Measurements from ENCODE around the gene SF3B3. TPM values are rescaled to one million over a fixed set of nuclear protein-coding genes. Genes with fewer than 3 reads are reported as not detected.

SF3B3 gene
- total RNA-seq, 1 donor from 2014 or later = 278 TPM

DNA sequence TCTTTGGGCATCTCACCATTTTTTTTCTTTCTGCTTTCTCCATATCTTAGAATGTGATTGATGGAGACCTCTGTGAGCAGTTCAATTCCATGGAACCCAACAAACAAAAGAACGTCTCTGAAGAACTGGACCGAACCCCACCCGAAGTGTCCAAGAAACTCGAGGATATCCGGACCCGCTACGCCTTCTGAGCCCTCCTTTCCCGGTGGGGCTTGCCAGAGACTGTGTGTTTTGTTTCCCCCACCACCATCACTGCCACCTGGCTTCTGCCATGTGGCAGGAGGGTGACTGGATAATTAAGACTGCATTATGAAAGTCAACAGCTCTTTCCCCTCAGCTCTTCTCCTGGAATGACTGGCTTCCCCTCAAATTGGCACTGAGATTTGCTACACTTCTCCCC is 48.0 kb downstream of the SF3B3 start:
- Mint-ChIP-seq H3K27me3 (ENCODE audit: unreplicated experiment) (peaks cover 7% of the 10 kb centered on the region), H3K4me1 (ENCODE audit: low read depth, unreplicated experiment) (no peaks in the 10 kb centered on the region), H3K9me3 (ENCODE audit: unreplicated experiment) (peaks cover 2% of the 10 kb centered on the region), H3K36me3 (ENCODE audit: unreplicated experiment) (no peaks in the 10 kb centered on the region), H3K4me3 (ENCODE audit: unreplicated experiment) (no peak overlapping the region), H3K27ac (ENCODE audit: unreplicated experiment) (no peak overlapping the region)
- TF ChIP-seq, protein P1, sequence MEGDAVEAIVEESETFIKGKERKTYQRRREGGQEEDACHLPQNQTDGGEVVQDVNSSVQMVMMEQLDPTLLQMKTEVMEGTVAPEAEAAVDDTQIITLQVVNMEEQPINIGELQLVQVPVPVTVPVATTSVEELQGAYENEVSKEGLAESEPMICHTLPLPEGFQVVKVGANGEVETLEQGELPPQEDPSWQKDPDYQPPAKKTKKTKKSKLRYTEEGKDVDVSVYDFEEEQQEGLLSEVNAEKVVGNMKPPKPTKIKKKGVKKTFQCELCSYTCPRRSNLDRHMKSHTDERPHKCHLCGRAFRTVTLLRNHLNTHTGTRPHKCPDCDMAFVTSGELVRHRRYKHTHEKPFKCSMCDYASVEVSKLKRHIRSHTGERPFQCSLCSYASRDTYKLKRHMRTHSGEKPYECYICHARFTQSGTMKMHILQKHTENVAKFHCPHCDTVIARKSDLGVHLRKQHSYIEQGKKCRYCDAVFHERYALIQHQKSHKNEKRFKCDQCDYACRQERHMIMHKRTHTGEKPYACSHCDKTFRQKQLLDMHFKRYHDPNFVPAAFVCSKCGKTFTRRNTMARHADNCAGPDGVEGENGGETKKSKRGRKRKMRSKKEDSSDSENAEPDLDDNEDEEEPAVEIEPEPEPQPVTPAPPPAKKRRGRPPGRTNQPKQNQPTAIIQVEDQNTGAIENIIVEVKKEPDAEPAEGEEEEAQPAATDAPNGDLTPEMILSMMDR (IDR thresholded peaks at IDR 0.05; ENCODE audit: partially characterized antibody, unreplicated experiment) = no peak
- no peak for DNase-seq

DNA sequence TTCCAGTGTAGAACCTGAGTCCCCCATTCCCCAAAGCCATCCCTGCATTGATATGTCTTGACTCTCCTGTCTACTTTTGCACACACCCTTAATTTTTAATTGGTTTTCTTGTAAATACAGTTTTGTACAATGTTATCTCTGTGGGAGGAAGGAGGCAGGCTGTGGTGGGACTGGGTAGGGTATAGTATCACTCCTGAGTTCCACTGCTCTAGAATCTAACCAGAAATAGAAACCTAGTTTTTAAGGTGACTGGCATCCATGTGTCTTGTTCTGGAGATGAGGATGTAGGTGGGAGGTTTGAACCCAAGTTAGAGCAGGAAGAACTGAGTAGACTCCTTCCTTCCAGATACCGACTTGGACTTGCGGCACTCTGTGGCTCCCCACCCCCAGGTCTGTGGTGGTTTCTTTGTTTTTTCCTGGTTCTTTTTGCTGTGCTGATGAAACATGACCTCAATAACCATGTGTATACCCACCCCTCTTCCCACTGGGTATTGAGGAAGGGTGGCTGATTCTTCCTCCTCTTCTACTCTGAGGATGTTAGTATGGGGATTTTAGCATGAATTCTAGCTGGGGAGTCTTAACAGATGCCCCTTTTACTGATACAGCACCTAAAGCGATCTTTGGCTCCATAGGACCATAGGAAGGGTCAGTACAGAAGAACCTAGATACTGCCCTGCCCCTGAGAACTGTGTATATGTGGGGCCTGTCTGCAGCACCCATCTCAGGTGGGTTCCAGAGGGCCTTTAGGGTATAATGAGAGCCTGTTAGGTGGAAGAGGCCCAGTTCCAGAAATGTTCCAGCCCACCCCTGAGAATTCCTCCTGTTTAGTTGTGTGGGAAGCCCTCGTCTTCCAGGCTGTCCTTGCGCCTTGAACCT is 48.7 kb downstream of the SF3B3 start:
- no peaks in the 10 kb centered on the region for H3K36me3 Mint-ChIP-seq (ENCODE audit: unreplicated experiment)
- TF ChIP-seq, protein P1 (IDR thresholded peaks at IDR 0.05; ENCODE audit: partially characterized antibody, unreplicated experiment) = no peak
- H3K27me3 Mint-ChIP-seq (ENCODE audit: unreplicated experiment) = peaks cover 5% of the 10 kb centered on the region
- DNase-seq = no peak
- no peak overlapping the region for H3K4me3 Mint-ChIP-seq (ENCODE audit: unreplicated experiment)
- no peak overlapping the region for H3K27ac Mint-ChIP-seq (ENCODE audit: unreplicated experiment)
- H3K9me3 Mint-ChIP-seq (ENCODE audit: unreplicated experiment) = peaks cover 2% of the 10 kb centered on the region
- H3K4me1 Mint-ChIP-seq (ENCODE audit: low read depth, unreplicated experiment) = no peaks in the 10 kb centered on the region

DNA sequence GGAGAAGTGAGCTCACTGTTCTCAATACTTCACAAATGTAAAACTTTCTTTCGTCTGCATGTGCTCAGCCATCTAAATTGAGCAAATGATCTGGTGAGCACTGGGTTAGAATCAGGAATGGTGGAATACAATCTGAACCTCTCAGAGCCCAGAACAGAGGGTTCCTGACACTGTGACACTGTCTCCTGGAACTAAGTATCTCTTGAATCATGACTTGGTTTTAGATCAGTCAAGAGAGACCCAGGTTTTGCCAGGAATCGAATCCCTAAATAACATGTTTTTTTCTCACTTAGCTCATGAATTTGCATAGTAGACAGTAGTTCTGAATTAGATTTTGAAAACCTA is 49.3 kb downstream of the SF3B3 start:
- no peak for DNase-seq
- Mint-ChIP-seq H3K36me3 (ENCODE audit: unreplicated experiment) (no peaks in the 10 kb centered on the region), H3K4me1 (ENCODE audit: low read depth, unreplicated experiment) (no peaks in the 10 kb centered on the region), H3K27ac (ENCODE audit: unreplicated experiment) (no peak overlapping the region), H3K27me3 (ENCODE audit: unreplicated experiment) (peaks cover 5% of the 10 kb centered on the region), H3K4me3 (ENCODE audit: unreplicated experiment) (no peak overlapping the region), H3K9me3 (ENCODE audit: unreplicated experiment) (peaks cover 2% of the 10 kb centered on the region)
- TF ChIP-seq, protein P1 (IDR thresholded peaks at IDR 0.05; ENCODE audit: partially characterized antibody, unreplicated experiment) = no peak

DNA sequence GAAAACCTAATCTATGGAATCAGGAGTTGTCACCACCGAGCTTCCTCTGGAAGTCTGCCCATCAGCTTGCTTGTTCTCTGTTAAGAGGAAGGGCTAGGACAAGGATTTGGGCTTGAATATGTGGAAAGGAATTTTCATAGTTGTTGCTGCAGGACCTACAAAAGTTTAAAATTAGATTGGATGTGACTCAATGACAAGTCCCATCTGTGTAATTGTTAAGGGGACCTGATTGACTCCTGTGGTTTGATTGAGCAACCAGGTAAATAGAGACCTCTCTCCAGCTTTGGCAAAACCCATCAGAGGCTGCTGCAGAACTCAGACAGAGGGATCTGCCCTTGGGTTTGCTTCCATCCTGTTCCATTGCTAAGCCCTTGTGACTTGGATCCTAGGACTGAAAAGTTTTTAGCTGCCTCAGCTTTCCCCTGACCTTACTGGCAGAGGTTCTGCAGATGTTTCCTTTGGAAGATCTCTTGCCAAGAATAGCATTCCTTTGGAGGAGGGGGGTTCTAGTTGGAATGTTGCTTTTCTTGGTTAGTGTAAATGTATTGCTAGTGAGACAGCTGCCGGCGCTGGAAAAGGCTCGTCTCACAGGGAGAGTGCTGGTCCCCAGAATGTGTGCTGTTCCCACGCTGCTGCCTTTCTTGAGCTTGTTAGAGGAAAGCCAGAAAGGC is 50.0 kb downstream of the SF3B3 start:
- H3K27me3 Mint-ChIP-seq (ENCODE audit: unreplicated experiment) = peaks cover 5% of the 10 kb centered on the region
- H3K36me3 Mint-ChIP-seq (ENCODE audit: unreplicated experiment) = no peaks in the 10 kb centered on the region
- TF ChIP-seq, protein P1 (IDR thresholded peaks at IDR 0.05; ENCODE audit: partially characterized antibody, unreplicated experiment) = no peak
- DNase-seq = no peak
- H3K4me3 Mint-ChIP-seq (ENCODE audit: unreplicated experiment) = no peak overlapping the region
- H3K27ac Mint-ChIP-seq (ENCODE audit: unreplicated experiment) = peak overlapping the region; percentile 28
- H3K4me1 Mint-ChIP-seq (ENCODE audit: low read depth, unreplicated experiment) = no peaks in the 10 kb centered on the region
- peaks cover 2% of the 10 kb centered on the region for H3K9me3 Mint-ChIP-seq (ENCODE audit: unreplicated experiment)

Measured in glutamatergic neuron (in vitro differentiated cells).